Osteocyte (in vitro differentiated cells): ENCODE results near the gene GAA. TPM values are rescaled to one million over a fixed set of nuclear protein-coding genes. Genes with fewer than 3 reads are reported as not detected.

Source experiments
- DNase-seq: peaks from one replicate; pipeline ENCODE4 v3.0.0; 2021; ENCODE audit warnings: mixed read lengths; ENCODE audit not compliant: unreplicated experiment; ENCODE audit errors: extremely low spot score
- H3K27ac Mint-ChIP-seq: one replicate; pipeline ENCODE4 v1.8.0; 2021; ENCODE audit warnings: mild to moderate bottlenecking, mixed read lengths; ENCODE audit not compliant: unreplicated experiment
- H3K27me3 Mint-ChIP-seq: one replicate; pipeline ENCODE4 v1.8.0; 2021; ENCODE audit warnings: mixed read lengths; ENCODE audit not compliant: unreplicated experiment
- H3K36me3 Mint-ChIP-seq: one replicate; pipeline ENCODE4 v1.8.0; 2021; ENCODE audit warnings: mixed read lengths; ENCODE audit not compliant: unreplicated experiment
- H3K4me1 Mint-ChIP-seq: one replicate; pipeline ENCODE4 v1.8.0; 2021; ENCODE audit warnings: mixed read lengths; ENCODE audit not compliant: unreplicated experiment
- H3K4me3 Mint-ChIP-seq: one replicate; pipeline ENCODE4 v1.8.0; 2021; ENCODE audit warnings: mild to moderate bottlenecking, moderate library complexity, mixed read lengths; ENCODE audit not compliant: unreplicated experiment
- H3K9me3 Mint-ChIP-seq: one replicate; pipeline ENCODE4 v1.8.0; 2021; ENCODE audit warnings: mixed read lengths; ENCODE audit not compliant: unreplicated experiment
- total RNA-seq: library from RNA; stranded (reverse); gene quantifications from 2 replicates; pipeline ENCODE4 v1.2.1, GENCODE V29; 2021
- TF ChIP-seq, protein P1 (sequence below): fragments of 200-600 bp; sonication (generic); IDR thresholded peaks from 2 replicates; pipeline ENCODE4 v1.5.0; 2021; ENCODE audit warnings: antibody characterized with exemption, mild to moderate bottlenecking, moderate library complexity

Gene GAA
- total RNA-seq, 1 donor from 2014 or later = 64.7 TPM

DNA sequence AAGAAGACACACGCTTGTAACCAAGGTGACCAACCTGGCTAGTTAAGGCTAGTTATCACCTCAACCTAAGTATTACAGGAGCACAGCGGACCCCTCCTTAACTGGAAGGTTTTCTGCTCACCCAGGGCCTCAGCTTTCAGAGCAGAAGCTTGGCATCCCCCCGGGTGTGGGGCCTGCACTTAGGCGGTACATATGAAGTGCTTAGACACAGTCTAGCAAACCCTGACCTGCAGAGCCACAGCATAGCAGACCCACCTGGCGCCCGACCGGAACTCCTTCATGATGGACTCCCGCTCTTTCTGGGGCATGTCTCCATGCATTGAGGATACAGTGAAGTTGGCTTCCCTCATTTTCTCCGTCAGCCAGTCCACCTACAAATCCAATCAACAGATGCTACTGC lies 35.8 kb downstream of the GAA start:
- H3K27me3 Mint-ChIP-seq = no peaks in the 10 kb centered on the region
- H3K4me3 Mint-ChIP-seq = no peak overlapping the region
- H3K4me1 Mint-ChIP-seq = no peaks in the 10 kb centered on the region
- no peaks in the 10 kb centered on the region for H3K9me3 Mint-ChIP-seq
- TF ChIP-seq, protein P1, sequence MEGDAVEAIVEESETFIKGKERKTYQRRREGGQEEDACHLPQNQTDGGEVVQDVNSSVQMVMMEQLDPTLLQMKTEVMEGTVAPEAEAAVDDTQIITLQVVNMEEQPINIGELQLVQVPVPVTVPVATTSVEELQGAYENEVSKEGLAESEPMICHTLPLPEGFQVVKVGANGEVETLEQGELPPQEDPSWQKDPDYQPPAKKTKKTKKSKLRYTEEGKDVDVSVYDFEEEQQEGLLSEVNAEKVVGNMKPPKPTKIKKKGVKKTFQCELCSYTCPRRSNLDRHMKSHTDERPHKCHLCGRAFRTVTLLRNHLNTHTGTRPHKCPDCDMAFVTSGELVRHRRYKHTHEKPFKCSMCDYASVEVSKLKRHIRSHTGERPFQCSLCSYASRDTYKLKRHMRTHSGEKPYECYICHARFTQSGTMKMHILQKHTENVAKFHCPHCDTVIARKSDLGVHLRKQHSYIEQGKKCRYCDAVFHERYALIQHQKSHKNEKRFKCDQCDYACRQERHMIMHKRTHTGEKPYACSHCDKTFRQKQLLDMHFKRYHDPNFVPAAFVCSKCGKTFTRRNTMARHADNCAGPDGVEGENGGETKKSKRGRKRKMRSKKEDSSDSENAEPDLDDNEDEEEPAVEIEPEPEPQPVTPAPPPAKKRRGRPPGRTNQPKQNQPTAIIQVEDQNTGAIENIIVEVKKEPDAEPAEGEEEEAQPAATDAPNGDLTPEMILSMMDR = no peak
- peaks cover 72% of the 10 kb centered on the region for H3K36me3 Mint-ChIP-seq
- no peak overlapping the region for H3K27ac Mint-ChIP-seq
- DNase-seq = no peak

DNA sequence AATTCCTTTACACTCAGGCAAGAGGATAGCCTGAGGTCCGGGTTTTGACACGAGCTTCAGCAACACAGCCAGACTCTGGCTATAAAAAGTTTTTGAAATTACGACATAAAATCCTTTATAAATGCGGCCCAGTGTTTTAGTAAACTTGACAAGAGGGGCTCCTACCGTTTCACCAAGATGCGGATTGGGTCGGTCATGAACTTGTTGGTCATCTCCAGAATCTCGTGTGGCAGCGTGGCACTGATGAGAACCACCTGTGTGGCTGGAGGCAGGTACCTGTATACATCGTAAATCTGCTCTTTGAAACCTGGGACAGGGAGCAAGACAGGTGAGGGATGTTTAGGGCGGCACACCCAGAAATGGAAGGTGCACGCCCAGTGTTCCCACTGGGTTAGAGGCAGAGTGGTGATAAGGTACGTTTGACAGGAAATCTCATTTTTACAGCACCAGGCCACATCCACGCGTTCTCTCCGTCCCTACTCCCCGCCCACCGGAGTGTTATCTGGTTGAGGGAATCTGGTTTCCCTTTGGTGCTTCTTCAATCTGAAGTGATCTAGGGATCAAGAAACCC lies 37.6 kb downstream of the GAA start:
- DNase-seq = no peak
- no peak overlapping the region for H3K27ac Mint-ChIP-seq
- no peaks in the 10 kb centered on the region for H3K4me1 Mint-ChIP-seq
- H3K27me3 Mint-ChIP-seq = no peaks in the 10 kb centered on the region
- H3K36me3 Mint-ChIP-seq = peaks cover 66% of the 10 kb centered on the region
- no peaks in the 10 kb centered on the region for H3K9me3 Mint-ChIP-seq
- no peak overlapping the region for H3K4me3 Mint-ChIP-seq
- TF ChIP-seq, protein P1 = no peak

DNA sequence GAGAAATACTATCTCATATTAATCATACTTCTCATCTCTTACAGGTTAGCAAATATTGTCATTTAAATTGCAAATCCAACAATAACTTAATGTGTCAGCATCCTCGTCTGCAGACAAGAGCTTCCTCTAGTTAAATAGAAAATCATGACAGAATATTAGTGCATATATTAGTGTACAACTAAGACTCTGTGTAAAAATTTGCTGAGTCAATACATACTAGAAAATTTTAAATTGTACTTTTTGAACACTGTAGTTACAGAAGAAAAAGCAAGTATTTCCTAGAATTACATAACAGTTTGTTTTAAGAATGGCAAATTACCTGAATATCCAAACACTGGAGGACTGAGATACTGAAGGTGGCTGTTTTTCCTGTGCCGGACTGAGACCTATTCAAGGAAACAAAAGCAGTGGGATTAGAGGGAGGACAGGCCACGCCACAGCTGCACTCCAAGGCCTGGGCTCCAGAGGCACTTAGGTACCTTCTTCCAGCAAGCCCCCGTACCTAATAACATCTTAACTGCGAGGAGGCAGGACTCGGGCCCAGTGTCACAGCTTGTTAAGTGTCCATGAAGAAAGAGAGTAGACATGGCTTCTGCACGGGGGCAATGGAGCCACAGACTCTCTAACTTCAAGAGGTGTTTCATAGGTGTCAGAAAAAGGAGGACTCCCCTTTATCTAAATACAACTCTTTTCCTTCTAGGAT lies 40.2 kb downstream of the GAA start:
- H3K4me1 Mint-ChIP-seq = peaks cover 20% of the 10 kb centered on the region
- no peak overlapping the region for H3K4me3 Mint-ChIP-seq
- no peak overlapping the region for H3K27ac Mint-ChIP-seq
- TF ChIP-seq, protein P1 = no peak
- H3K36me3 Mint-ChIP-seq = peaks cover 47% of the 10 kb centered on the region
- H3K27me3 Mint-ChIP-seq = no peaks in the 10 kb centered on the region
- H3K9me3 Mint-ChIP-seq = no peaks in the 10 kb centered on the region
- no peak for DNase-seq

DNA sequence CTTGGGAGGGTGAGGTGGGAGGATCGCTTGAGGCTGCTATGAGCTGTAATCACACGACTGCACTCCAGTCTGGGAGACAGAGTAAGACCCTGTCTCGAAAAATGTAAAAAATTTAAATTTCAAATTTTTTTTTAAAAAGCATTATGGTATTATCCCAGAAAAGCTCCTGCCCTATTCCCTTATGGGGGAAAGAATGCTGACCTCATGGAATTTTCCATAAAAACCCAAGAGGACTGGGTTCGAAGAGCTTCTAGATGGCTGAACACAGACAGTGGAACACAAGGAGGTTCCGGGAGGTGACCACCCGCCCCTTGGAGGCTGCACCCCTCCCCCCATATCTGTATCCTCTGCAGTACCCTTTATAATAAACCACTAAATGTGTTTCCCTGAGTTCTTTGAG lies 41.5 kb downstream of the GAA start:
- no peak for DNase-seq
- Mint-ChIP-seq H3K4me1 (peaks cover 22% of the 10 kb centered on the region), H3K27me3 (no peaks in the 10 kb centered on the region), H3K36me3 (peaks cover 37% of the 10 kb centered on the region), H3K9me3 (no peaks in the 10 kb centered on the region), H3K27ac (no peak overlapping the region), H3K4me3 (no peak overlapping the region)
- TF ChIP-seq, protein P1 = no peak
